A549 treated with AZD9567 at 1 μM for 4 hours (cell line): ENCODE results near the gene MYOCD. TPM values are rescaled to one million over a fixed set of nuclear protein-coding genes. Genes with fewer than 3 reads are reported as not detected.

Experiments
- total RNA-seq: library from RNA; stranded (reverse); fragments of 200-300 nt; extraction: Qiagen RNA extraction; gene quantifications from 5 replicates; pipeline ENCODE4 v1.2.3, GENCODE V29; 2022; ENCODE audit not compliant: insufficient read depth

Gene MYOCD, protein sequence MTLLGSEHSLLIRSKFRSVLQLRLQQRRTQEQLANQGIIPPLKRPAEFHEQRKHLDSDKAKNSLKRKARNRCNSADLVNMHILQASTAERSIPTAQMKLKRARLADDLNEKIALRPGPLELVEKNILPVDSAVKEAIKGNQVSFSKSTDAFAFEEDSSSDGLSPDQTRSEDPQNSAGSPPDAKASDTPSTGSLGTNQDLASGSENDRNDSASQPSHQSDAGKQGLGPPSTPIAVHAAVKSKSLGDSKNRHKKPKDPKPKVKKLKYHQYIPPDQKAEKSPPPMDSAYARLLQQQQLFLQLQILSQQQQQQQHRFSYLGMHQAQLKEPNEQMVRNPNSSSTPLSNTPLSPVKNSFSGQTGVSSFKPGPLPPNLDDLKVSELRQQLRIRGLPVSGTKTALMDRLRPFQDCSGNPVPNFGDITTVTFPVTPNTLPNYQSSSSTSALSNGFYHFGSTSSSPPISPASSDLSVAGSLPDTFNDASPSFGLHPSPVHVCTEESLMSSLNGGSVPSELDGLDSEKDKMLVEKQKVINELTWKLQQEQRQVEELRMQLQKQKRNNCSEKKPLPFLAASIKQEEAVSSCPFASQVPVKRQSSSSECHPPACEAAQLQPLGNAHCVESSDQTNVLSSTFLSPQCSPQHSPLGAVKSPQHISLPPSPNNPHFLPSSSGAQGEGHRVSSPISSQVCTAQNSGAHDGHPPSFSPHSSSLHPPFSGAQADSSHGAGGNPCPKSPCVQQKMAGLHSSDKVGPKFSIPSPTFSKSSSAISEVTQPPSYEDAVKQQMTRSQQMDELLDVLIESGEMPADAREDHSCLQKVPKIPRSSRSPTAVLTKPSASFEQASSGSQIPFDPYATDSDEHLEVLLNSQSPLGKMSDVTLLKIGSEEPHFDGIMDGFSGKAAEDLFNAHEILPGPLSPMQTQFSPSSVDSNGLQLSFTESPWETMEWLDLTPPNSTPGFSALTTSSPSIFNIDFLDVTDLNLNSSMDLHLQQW
- 0.35 to 1.0 TPM (median 0.69 TPM) in 5 replicates for total RNA-seq

DNA sequence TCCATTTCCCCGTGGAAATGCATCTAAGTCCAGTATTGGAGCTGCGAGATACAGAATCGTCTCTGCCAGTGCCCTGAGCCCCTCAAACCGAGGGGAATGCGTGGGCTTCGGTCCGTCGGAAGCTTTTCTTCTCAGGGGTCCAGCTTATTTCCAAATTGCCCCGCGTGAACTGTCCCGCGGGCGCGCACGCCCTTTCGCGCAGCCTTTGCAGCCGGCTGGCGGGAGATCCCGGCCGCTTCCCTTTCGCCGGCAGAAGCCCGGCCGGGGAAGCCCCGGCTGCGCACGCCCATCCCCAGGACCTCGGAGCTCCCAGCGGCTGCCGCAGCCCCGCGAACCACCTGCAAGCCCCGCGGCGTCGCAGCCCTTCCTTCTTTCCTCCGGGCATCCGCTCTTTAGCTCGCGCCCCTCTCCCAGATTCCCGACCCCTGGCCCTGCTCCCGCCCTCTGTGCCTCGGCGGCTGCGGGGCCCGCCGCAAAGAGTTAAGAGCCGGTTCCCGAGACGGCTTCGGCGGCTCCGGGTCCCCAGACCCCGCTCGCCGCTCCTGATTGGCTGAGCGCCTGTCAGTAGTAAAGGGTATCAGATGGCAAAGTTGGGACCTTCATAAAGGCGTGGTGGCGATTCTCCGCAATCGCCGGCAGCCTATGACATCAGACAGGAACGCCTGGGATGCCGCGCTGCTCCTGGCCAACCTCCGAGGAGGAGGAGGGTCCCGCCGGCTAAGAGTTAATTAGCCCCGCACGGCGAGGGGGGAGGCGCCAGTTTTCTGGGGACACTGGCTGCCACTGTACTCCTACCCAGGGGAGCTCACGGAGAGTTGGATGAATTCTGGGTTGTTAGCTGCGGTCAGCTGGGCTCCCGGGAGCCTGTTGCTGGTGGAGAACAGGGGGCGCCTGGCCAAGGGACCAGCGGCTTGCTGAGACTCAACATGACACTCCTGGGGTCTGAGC is at the start of gene MYOCD:
TSS of gene MYOCD (plus strand) at position 628 of the 948 bp plus-strand sequence. CDS start at position 927, 299 bp downstream.

DNA sequence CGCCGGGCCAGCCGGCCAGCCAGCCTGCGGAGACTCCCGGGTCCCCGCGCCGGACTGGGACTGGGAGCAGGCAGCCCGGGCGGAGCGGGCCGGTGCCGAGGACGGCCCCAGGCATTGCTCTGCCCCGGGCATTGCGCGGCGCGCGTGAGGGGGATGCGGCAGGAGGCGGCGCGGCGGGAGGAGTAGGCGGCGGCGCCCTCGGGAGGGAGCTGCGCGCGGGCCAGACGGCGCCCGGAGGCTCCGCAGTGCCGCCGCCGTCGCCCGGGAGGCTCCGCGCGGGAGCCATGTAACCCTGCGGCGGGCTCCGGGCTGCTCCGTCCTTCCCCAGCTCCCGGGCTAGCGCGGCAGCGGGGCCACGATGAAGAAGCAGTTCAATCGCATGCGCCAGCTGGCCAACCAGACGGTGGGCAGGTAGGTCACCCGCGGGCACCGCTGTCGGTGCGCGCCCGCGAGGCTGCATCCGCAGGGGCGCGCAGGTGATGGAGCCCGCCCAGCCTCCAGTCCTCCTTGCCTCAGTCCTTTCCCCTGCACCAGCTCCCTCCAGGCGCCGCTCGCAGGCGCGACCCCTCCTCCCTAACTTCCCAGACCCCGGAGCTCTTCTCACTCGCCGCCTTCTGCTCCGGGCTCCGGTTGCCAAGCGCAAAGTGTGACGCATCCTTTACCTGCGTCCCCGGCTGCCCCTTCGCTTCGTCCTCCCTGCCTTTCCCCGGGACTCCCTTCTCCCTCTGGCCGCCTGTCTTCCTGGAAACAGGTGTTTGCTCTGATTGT is 124.0 kb downstream of the MYOCD start, which contains the start of gene ARHGAP44:
TSS of gene ARHGAP44 (plus strand) at position 18 of the 768 bp plus-strand sequence. CDS start at position 359, 341 bp downstream.

Other genes starting within 250 kb of the MYOCD start
- gene ARHGAP44, start 123.6 kb downstream of the MYOCD start, total RNA-seq = 2.4 to 2.6 TPM (median 2.5 TPM) in 5 replicates